Large intestine (tissue), 3 donors: Measurements from ENCODE around the gene VWA3A. TPM values are rescaled to one million over a fixed set of nuclear protein-coding genes. Genes with fewer than 3 reads are reported as not detected.
"Not testable (repeated sequence)": the region's sequence is repeated elsewhere in the genome, so short reads cannot be mapped to it uniquely, and the experiment has no call there.

Experiments used
- DNase-seq, 2 donors: peaks; one replicate each; pipeline versions ENCODE4 v3.0.0 to v3.0.0-alpha.2; 2013
- H3K27ac ChIP-seq: one replicate; pipeline ENCODE4 v1.5.1; 2013; ENCODE audit warnings: low read length
- H3K27me3 ChIP-seq: 2 replicates; pipeline ENCODE4 v1.6.1; 2013; ENCODE audit warnings: low read length; ENCODE audit not compliant: control insufficient read depth, insufficient read depth
- H3K36me3 ChIP-seq: 2 replicates; pipeline ENCODE4 v1.6.1; 2013; ENCODE audit warnings: low read length; ENCODE audit not compliant: control insufficient read depth, insufficient read depth
- H3K4me1 ChIP-seq: one replicate; pipeline ENCODE4 v1.6.1; 2013; ENCODE audit warnings: low read length; ENCODE audit not compliant: control insufficient read depth, insufficient read depth
- H3K4me3 ChIP-seq: one replicate; pipeline ENCODE4 v1.5.1; 2013; ENCODE audit warnings: low read length
- H3K9me3 ChIP-seq: one replicate; pipeline ENCODE4 v1.6.1; 2013; ENCODE audit warnings: mild to moderate bottlenecking, low read depth, low read length, moderate library complexity; ENCODE audit not compliant: control insufficient read depth
- WGBS: methylation state at CpG from one replicate; pipeline ENCODE4 v1.1.5; 2013; ENCODE audit warnings: low lambda C conversion rate; ENCODE audit not compliant: insufficient coverage; 5-methylcytosine and 5-hydroxymethylcytosine counted together
- polyA plus RNA-seq: library from polyadenylated mRNA; unstranded; fragments of 120-200 nt; gene quantifications from one replicate; pipeline ENCODE4 v1.2.1, GENCODE V29; 2013

The VWA3A gene
- polyA plus RNA-seq, 1 donor = 0.15 TPM

DNA sequence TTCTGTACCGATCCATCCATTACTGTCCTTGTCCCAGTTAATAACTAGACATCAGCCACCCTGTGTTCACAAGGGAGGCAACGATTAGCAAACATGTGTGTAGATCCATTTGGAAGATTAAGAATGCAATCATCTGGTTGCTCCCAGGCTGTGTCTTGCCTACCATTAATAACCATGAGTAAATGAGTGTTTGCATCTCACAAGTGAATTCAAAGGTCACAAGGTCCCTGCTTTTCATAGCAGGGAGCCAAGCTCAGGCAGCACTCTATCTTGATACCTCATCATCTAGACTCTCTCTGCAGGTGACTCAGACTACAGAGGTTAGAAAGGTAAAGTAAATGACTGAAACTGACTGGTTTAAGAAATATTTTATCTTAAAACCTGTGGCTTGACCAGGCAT lies 25.3 kb downstream of the VWA3A start:
- Histone ChIP-seq H3K9me3 (no peaks in the 10 kb centered on the region), H3K4me3 (no peak overlapping the region), H3K4me1 (no peaks in the 10 kb centered on the region), H3K27ac (no peak overlapping the region), H3K27me3 (no peaks in the 10 kb centered on the region), H3K36me3 (no peaks in the 10 kb centered on the region)
- no CpG with 5 or more reads among the region's 2 CpGs for WGBS
- DNase-seq = peak in 1 of 2 donors; percentile 57

DNA sequence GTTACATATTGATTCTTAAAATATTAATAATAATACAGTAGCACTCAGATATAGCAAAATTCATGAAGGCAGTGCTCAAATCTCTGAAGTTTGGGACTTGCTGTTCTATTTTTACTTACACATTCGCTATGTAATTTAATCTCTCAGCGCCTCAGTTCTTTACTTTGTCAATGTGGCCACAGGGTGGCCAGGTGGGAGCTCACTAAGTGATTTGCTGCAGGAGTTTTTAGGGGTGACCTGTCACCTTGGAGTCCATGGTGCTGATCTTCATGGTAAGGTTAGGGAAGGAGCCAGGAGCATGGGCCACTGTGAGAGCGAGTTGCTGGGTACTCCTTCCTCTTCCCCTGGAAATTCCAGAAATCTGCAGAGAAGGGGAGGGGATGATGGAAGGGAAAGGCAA lies 28.1 kb downstream of the VWA3A start:
- H3K4me1 ChIP-seq = no peaks in the 10 kb centered on the region
- DNase-seq = no peak
- H3K27ac ChIP-seq = no peak overlapping the region
- no peaks in the 10 kb centered on the region for H3K27me3 ChIP-seq
- WGBS = no CpG with 5 or more reads among the region's 3 CpGs
- no peaks in the 10 kb centered on the region for H3K9me3 ChIP-seq
- no peak overlapping the region for H3K4me3 ChIP-seq
- H3K36me3 ChIP-seq = no peaks in the 10 kb centered on the region

DNA sequence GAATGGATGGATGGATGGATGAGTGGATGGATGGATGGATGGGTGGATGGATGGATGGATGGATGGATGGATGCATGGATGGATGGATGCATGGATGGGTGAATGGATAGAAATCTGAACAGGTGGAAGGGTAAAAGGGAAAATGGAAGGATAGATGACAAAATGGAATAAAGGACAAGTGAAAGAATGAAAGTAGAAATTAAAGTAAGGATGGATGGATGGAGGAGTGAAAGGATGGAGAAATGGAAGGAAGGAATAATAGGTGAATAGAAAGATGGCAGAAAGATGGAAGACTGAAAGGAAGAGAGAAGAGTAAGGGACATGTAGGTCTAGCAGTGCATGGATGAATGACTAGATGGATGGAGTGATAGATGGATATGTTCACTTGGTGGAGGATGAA lies 29.9 kb downstream of the VWA3A start:
- Histone ChIP-seq H3K9me3 (no peaks in the 10 kb centered on the region), H3K4me3 (no peak overlapping the region), H3K4me1 (no peaks in the 10 kb centered on the region), H3K36me3 (no peaks in the 10 kb centered on the region), H3K27ac (no peak overlapping the region), H3K27me3 (no peaks in the 10 kb centered on the region)
- DNase-seq = no peak

DNA sequence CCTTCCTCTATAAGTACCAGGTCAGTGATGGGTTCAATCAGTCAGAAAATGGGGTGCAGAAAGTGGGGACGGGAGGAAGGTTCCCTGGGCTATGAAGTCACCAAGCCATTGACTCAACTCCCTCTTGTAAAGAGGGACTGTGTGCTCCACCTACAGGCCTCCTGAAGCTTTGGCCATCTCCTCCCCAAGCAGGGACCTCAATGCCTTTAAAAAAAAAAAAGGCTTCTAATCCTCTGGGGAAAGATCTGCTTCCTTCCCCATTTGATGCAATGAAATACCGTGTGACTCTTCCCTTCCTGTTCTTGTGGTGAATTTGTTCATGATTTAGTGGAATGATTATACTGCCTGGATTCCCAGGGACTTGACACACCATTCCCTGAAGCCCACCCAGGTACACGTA lies 30.8 kb downstream of the VWA3A start:
- Histone ChIP-seq H3K27me3 (no peaks in the 10 kb centered on the region), H3K36me3 (no peaks in the 10 kb centered on the region), H3K4me3 (no peak overlapping the region), H3K27ac (no peak overlapping the region), H3K4me1 (no peaks in the 10 kb centered on the region), H3K9me3 (no peaks in the 10 kb centered on the region)
- no peak for DNase-seq
- 60% methylated on average over 1 of the region's 3 CpGs for WGBS

DNA sequence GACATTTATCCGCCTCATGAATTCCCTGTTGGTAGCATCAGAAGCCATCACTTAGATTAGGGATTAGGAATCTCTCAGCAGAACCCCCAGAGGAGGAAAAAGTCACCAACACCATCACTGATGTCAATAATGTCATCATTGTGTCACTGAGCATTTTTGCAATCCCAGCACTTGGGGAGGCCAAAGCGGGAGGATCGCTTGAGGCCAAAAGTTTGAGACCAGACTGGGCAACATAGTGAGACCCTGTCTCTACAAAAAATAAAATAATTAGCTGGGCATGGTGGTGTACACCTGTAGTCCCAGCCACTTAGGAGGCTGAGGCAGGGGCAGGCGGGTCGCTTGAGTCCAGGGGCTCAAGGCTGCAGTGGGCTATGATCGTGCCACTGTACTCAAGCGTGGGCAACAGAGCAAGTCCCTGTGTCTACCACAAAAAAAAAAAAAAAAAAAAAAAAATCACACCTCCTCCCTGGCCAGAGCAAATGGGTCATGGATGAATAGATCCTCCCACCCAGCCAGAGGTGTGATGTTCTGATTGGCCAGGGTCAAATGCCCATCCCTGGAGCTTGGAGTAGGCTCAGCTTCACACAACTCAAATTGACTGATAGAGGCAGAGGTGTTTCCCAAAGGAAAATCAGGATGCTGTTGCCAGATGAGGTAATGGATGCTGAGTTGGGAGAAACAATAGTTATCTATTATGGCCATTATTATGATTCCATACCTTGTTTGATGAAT lies 31.6 kb downstream of the VWA3A start:
- no peaks in the 10 kb centered on the region for H3K9me3 ChIP-seq
- no peaks in the 10 kb centered on the region for H3K4me1 ChIP-seq
- H3K4me3 ChIP-seq = no peak overlapping the region
- WGBS = no CpG with 5 or more reads among the region's 7 CpGs
- H3K36me3 ChIP-seq = no peaks in the 10 kb centered on the region
- H3K27me3 ChIP-seq = no peaks in the 10 kb centered on the region
- DNase-seq = no peak
- H3K27ac ChIP-seq = no peak overlapping the region

DNA sequence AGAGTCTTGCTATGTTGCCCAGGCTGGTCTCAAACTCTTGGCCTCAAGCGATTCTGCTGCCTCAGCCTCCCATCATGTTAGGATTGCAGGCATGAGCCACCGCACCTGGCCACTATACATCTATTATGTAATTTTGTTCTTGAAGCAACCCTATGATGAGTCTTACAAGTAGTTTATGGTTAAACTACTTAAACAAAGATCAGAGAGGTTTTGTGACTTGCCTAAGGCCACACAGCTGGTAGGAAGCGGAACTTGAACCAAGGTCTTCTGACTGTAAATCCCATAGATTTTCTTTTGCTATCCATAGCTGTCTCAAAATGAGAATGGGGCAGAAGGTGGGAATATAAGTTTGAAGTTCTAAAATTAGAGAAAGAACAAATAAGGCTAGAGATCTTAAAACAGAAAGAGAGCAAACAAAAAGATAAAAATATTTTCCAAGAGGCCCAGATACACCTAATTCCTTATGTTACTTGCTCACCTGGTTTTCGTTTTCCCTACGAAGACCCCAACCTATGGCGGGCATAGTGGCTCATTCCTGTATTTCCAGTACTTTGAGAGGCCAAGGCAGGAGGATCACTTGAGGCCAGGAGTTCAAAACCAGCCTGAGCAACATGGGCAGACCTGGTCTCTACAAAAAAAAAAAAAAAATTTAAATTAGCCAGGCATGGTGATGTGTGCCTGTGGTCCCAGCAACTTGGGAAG lies 32.4 kb downstream of the VWA3A start:
- Histone ChIP-seq H3K36me3 (no peaks in the 10 kb centered on the region), H3K9me3 (no peaks in the 10 kb centered on the region), H3K27ac (no peak overlapping the region), H3K4me3 (no peak overlapping the region), H3K27me3 (no peaks in the 10 kb centered on the region), H3K4me1 (no peaks in the 10 kb centered on the region)
- DNase-seq = no peak
- WGBS = 88% methylated on average over 3 of the region's 6 CpGs

DNA sequence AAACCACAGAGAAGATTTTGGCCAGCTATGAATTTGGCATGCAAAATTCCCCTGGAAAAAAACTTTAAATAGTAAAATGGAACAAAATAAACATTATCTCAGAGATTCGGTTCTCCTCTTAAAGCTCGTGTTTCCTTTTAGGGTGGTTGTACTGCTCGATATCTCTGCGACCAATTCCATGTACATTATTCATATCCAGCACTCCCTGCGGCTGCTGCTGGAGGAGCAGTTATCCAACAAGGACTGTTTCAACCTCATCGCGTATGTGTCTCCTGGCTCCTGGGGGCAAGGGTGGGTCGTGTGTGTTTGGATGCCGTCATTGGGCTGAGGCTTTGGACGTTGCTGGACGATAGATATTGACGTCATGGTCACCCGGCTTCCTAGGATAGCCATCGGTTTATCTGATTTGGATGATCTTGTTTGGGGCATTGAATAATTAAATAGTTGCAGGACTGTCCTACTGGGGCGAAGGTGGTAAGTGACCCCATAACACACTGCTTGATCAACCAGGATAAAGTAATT lies 33.8 kb downstream of the VWA3A start:
- WGBS = no CpG with 5 or more reads among the region's 15 CpGs
- no peak for DNase-seq
- no peak overlapping the region for H3K27ac ChIP-seq
- no peaks in the 10 kb centered on the region for H3K9me3 ChIP-seq
- H3K4me1 ChIP-seq = no peaks in the 10 kb centered on the region
- no peaks in the 10 kb centered on the region for H3K36me3 ChIP-seq
- no peaks in the 10 kb centered on the region for H3K27me3 ChIP-seq
- H3K4me3 ChIP-seq = no peak overlapping the region

DNA sequence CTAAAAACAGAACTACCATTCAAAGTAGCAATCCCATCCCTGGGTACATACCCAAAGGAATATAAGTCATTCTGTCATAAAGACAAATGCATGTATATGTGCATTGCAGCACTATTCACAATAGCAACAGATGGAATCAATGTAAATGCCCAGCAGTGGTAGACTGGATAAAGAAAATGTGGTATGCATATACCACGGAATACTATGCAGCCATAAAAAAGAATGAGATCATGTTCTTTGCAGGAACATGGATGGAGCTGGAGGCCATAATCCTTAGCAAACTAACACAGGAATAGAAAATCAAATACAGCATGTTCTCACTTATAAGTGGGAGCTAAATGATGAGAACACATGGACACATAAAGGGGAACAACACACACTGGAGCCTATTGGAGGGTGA lies 36.2 kb downstream of the VWA3A start:
- not testable (repeated sequence) for DNase-seq, H3K9me3 ChIP-seq, H3K4me1 ChIP-seq, H3K27ac ChIP-seq, H3K36me3 ChIP-seq, H3K4me3 ChIP-seq, H3K27me3 ChIP-seq
- no CpG with 5 or more reads among the region's 1 CpG for WGBS

DNA sequence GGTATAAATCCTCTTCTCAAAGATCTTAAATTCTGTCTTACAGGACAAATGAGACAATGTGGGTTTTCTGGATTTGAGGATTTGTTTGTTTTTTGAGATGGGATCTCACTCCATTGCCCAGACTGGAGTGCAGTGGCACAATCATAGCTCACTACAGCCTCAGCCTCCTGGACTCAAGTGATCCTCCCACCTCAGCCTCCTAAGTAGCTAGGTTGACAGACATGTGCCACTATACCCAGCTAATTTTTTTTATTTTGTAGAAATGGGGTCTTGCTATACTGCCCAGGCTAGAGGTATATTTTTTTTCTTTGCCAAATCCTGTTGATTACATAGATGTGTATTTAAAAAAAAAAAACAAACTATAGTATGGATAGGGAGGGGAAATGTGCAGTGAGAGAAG lies 38.2 kb downstream of the VWA3A start:
- Histone ChIP-seq H3K36me3 (no peaks in the 10 kb centered on the region), H3K27ac (no peak overlapping the region), H3K9me3 (no peaks in the 10 kb centered on the region), H3K4me1 (no peaks in the 10 kb centered on the region), H3K27me3 (no peaks in the 10 kb centered on the region), H3K4me3 (no peak overlapping the region)
- DNase-seq = no peak

DNA sequence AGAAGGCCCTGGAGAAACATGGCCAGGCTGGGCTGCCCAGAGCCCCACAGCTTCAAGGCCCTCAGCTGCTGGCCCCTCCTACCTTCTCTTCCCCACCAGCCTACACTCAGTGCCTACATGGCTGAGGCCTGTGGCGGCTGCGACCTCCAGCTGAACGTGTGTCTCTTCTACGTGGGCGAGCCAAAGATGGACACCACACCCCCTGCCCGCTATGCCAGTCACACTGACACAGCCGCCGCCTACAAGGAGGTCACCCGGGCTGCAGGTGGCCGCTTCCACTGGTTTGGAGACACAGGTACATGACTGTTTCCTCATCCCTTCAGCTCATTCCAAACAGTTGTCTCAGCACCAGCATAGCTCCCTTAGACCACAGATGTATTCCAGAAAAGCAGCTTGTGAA lies 40.5 kb downstream of the VWA3A start:
- no peaks in the 10 kb centered on the region for H3K36me3 ChIP-seq
- H3K27me3 ChIP-seq = peaks cover 5% of the 10 kb centered on the region
- H3K4me3 ChIP-seq = no peak overlapping the region
- H3K4me1 ChIP-seq = no peaks in the 10 kb centered on the region
- WGBS = no CpG with 5 or more reads among the region's 10 CpGs
- no peak overlapping the region for H3K27ac ChIP-seq
- H3K9me3 ChIP-seq = no peaks in the 10 kb centered on the region
- no peak for DNase-seq

DNA sequence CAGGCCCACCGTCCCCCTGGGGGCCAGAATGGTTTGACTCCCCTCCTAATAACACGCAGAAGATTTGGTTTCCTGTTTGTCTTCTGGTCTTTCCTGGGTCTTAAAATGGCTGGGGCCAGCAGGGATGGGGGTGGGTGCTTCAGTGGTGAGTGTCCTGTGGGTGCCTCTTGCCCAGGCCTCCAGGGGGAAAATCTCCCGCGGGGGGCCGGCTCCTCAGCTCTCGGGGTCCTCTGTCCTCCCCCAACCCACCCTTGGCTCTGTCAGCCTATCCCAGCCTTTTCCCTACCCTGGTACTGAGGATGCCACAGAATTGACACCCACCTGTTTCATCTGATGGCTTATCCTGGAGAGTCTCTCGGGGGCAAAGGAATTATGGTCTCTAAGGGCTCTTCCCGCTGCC lies 46.1 kb downstream of the VWA3A start:
- no CpG with 5 or more reads among the region's 8 CpGs for WGBS
- peaks cover 10% of the 10 kb centered on the region for H3K27me3 ChIP-seq
- no peak for DNase-seq
- H3K4me1 ChIP-seq = no peaks in the 10 kb centered on the region
- no peaks in the 10 kb centered on the region for H3K36me3 ChIP-seq
- H3K4me3 ChIP-seq = no peak overlapping the region
- H3K27ac ChIP-seq = no peak overlapping the region
- H3K9me3 ChIP-seq = no peaks in the 10 kb centered on the region
